NCI-H69 (cell line): ENCODE results near the gene LRRC75A.
"Not testable (repeated sequence)": the region's sequence is repeated elsewhere in the genome, so short reads cannot be mapped to it uniquely, and the experiment has no call there.

Experiments
- DNase-seq: peaks from one replicate; lab custom pipeline; 2025; lab: John Stamatoyannopoulos, UW

The LRRC75A gene

DNA sequence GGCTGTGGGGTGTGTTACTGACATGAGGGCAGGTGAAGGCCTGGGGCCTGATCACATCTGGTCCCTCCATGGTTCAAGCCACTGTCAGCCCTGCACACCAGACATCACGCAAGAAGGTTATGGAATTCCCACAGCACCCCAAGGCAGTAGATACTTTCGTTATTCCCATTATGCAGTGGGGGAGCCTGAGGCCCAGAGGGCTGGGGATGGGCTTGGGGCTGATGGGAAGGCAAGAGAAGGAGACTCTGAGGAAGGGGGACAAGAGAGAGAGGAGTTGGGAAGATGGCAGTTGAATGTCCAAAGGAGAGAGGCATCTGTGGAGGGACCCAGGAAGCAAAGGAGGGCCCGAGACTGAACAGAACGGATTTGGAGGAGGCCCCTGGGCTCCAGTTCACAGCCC, 42.0 kb downstream of the LRRC75A start:
- DNase-seq = no peak

DNA sequence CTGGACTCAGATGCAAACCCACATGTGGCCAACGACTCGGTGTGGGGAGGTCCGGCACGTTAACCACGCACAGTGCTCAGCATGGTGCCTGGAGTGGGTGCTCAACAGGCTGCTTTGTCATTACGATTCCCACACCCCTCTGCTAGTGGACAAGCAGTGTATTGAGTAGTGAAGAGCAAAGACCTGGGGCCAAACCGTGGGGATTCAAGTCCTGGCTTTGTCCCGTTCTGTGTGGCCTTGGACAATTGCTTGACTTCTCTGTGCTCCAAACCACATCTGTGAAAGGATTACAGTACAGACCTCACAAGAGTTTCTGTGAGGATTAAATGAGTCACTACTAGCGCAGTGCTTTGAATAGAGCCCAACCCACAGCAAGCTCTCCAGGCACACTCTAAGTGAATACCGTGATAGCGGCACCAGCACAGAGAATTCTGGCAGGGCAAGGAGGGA, 42.8 kb downstream of the LRRC75A start:
- no peak for DNase-seq

DNA sequence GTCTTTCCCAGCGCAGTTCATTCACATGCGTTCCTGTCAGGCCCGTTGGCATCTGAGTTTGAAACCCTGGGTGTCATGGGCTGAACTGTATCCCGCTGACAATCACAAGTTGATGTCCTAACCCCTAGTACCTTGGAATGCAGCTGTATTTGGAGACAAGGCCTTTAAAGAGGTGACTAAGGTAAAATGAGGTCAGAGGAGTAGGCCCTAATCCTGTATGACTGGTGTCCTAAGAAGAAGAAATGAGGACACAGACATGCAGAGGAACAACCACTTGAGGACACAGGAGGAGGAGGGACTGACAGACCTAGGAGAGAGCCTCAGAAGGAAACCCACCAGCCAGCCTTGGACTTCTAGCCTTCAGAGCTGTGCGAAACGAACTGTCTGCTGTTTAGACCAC, 43.5 kb downstream of the LRRC75A start:
- no peak for DNase-seq

DNA sequence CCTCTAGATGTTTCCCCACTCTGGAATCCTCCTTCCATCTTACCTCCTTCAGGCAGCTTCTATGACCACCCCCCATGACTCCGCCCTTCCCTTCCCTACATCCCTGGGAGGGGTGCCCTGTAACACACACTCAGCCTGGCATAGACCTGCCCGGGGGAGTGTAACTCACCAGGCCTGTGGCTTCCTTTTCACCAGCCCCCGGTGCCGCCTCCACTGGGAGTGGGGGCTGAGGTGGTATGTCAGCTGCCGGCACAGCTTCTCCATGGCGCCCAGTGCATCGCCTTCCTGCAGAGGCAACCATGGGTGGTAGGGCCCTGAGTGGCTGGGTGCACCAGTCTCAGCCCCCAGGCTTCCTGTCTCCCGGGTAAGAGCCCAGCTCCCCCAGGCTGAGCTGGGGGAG, 44.3 kb downstream of the LRRC75A start:
- DNase-seq = no peak

DNA sequence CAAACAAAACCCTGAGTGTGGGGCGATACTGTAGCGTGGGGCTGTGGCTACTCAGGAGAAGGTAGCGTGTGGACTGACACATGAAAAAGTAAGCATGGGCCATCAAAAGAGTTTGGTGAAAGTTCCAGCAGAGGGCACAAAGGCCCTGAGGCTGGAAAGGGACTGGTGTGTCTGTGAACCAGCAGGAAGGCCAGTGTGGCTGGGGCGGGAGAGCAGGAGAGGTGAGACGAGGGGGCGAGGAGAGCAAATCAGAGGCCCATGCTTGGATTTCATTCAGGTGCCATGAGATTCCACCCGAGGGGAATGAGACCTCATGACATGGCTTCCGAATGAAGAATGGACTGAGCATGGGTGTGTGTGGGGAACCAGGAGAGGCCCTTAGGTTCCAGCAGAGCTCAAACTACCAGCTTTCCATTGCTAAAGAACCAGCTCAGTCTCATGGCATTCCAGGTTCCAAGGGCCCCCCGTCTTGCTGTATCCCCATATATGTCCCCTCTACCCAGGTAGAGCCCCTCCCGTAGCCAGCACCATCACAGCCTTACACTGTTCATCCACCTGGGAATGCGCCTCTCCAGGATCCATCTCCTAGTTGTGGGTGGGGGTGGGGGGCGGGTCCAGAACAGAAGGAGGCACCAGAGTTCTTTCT, 45.5 kb downstream of the LRRC75A start:
- no peak for DNase-seq

DNA sequence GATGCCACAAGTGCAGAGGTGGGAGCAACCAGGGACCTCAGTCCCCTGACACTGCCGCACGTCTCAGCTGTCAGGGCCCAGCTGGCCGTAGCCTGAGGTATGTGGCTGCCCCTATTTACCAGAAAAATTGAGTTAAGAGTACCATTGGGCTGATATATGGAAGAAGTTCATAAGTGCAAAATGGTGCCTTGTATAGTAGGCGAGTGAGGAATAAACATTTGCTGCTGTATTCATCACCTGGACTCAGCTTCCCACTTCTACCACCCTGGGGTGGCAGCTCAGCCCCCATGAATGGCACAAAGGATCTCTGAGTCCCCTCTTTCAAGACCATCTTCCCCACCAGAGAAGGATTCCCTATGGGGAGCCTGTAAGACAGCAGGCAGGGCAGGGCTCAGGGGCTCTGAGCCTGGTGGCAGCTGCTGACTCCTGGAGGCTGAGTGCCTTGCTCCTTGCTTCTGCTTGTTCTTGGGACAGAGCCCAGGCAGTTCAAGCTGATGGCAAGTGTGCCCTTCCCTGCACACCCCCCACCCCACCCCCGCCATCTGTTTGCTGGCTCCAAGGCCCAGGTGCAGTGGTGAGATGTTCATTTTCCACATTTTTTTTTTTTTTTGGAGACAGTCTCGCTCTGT, 47.6 kb downstream of the LRRC75A start:
- peak; percentile 8 for DNase-seq

DNA sequence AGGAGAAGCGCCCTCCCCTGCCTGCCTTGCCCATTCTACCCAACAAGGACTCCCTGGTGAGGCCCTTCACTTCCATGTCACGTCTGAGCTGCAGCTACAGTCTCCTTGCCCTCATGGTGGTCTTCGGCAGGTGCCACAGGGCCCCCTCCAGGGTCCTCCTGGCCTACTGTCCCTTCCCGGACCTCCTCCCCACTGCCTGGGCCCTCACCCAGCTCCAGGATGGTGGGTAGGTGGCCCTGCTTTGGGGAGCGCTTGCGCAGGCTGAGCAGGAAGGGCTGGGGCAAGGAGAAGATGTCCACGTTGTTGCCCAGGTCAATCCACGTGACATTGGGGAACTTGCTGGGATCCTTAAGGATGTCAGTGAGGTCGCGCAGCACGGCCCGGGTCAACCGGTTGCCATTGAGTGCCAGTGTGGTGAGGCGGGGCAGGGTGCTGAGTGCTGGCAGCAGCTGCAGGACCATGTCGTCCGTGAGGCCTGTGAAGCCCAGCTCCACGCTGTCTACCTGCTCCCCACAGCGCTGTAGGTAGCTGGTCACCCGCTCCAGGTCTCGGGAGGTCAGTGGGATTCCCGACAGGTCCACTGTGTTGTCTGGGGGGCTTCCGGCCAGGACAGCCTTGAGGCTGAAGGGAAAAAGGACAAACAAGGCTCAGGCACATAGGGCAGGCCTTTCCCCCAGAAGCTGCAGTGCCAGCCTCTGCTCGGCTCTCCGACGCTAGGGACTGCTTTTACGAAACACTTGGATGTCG, 48.3 kb downstream of the LRRC75A start:
- DNase-seq = no peak

DNA sequence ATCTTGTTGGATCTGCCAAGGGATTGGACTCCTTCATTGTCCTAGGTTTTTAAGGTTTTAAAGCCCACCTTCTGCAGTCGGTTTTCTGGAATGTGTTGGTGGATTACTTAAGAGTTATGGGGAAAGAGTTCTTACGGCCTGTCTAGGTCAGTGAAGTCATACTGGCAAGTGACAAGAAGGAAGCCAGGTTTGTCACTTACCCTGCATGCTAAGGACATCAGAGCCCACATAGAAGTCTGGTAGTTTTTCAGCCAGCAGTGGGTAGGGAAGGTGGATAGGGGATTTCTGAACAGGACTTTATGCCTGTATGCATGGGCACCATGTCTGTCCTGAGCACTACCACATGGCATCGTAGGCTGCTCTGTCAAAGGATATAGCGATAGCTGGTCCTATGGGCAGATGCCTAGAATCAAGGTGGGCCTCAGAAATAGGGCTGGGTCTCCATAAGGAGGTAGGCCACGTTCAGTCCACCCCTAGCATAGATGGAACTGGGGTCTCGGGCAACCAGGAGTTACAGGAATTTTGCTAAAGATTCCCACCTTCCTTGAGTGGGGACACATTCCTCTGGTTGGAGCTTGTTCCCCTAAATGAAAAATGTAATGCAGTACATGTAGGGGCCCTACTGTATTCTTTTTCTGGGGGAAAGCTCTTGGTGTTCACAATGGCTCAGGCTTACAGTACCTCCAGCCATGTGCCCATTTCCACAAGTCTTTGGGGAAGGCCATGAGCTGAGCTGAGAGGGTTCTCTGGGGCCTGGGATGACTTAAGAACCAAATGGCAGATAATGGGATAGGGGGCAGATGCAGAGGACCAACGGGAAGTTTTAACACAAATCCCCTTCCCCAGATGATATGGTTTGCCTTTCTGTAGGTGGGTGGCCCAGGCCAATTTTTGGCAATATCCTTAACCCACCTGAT, 49.1 kb downstream of the LRRC75A start:
- no peak for DNase-seq

DNA sequence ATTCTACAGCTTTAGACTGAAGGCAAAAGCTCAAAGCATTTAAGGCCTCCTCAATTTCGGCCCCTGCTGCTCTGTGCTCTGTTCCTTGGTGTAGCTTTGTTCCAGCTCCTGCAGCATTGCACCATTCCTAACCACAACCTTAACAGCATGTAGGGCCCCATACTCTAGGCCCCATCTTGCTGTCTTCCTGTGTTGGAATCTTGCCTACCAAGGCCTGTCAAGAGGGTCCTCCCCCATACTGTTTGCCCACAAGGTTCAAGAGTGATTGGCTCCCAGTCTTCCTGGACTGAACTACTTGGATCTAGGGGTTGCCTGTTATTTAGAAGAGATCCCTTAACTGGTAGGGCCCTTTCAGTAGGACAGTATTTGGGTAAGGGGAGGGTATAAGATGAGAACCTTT, 49.9 kb downstream of the LRRC75A start:
- no peak for DNase-seq

DNA sequence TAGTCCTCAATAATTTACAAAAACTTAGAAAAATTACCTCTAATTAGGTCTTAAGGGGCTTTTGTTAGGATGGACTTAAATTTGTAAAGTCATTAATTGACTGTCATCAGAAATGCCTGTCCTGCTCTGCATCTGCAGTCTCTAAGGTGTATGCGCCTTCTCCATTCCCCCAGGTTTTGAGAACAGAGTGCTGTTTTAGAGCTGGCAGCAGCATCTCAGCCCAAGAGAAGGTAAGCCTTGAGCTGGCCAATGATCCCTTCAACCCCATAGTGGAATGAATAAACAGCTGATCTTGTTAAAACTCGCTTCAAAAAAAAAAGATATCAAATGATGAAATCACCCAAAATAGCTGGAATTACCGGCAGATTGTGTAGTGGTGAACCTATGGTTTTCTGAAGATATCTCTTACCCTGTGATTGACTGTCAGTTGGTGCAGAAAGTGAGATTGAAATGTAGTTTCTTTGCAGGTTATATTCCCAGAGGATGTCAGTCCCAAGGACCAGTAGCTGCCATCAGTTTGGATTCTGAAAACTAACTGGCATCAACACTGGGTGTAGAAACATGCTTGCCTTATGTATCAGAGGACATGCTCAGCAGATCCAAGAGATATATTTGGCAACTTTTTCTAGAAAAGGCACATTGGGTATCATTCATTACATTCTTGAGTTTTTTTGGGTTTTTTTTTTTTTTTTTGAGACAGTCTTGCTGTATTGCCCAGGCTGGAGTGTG, 50.9 kb downstream of the LRRC75A start:
- no peak for DNase-seq

DNA sequence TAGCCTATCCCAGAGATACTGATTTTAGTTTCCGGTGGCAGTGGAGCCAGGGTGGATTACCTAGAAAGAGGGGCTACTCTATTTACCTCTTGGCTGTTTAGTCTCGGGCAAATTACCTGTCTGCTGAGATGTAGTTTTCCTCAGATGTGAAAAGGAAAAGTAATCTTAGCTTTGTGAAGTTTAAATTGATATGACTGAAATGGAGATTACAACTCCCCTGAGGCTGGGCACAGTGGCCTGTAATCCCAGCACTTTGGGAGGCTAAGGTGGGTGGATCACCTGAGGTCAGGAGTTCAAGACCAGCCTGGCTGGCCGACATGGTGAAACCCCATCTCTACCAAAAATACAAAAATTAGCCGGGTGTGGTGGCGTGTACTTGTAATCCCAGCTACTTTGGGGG, 51.6 kb downstream of the LRRC75A start:
- not testable (repeated sequence) for DNase-seq

DNA sequence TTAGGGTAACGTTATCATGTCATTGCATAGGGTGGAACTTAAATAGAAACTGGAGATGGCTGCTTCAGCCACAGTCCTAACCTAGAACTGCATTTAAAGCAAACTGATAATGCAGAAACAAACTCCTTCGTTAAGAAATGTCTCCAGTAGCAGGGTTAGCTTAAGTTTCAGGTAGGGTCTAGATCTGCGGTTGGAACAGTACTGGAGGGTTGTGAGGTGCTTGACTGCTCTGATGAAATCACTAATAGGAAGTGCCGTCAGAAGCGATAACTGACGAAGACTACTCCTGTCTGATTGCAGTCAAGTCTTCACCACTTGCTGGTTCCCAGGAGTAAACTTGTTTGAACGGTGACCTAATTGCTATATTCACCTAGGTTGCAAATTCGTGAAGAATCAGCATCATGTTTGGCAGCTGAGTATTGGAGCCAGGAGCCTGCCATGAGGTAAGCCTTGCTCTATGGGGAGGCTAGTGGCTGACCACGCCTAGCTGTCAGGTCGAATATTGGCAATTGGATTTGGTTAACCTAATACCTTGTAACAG, 52.1 kb downstream of the LRRC75A start:
- DNase-seq = no peak

DNA sequence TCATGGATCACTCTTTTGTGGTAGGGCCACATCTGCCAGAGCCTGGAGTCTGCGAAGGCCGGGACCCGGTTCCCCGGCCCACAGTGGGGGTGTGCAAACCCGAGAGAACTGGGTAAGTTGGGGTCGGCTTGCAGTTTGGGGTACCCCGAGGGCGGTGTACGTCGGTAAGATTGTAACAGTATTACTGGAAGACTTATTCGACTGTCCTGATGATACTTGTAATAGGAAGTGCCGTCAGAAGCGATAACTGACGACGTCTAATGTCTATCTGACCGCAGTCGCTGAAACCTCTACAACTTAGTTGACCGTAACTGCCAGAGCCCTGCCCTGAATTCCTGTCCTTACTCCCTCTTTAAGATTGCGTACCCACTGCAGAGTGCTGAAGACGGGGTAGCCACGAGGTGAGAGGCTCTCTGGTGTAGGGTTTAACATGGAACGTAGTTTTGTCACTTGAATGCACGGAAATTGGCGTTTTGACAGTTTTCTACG, 52.6 kb downstream of the LRRC75A start:
- DNase-seq = peak; percentile 28

DNA sequence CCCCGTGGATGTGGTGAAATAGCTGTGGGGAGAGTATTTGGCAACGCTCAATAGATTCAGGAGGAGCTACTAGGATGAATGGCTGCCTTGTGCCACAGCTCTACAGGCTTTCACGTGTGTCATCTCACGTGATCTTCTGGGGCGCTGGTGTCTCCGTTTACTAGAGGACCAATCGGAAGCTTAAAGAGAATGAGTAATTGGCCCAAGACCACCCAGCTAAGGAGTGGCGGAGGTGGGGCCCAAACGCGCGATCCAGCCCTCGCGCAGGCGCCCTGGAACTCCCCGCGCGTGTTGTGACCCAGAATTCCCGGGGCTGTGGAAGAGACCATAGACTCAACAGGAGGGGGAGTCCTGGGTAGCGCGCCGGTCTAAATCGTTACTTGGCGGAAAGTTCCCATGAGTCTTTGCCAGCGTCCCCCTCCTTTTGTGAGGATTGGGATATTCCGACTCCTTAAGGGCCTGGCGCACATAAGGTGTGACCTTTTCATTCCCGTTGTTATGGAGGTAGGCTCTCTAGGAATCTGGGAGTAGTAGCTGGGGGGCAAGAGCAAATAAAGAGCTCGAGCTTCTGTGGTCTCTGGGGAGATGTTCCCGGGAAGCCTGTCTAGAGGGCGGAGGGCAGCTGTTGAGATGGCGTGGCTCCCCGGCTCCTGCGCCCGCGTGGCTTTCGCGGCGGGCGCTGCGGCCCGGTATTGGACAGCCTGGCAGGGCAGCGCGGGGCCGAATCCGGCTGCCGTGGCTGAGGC, 53.3 kb downstream of the LRRC75A start:
- DNase-seq = peak; percentile 98

DNA sequence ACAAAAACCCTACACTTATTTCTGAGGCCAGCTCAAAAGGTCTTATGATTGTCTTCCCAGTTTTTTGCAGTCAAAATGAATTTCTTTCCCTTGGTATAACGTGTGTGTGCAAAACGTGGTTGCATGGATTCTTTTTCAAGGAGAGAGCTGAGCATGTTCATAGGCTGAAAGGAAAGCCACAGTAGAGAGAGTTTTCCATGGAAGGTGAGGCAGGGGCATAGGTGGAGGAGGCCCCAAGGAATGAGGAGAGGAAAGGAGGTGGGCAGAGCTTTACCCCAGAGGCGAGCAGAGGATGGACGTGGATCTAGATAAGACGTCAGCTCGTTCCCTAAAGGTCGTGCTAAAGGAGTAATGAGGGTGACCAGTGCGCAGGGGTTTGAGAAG, 53.8 kb downstream of the LRRC75A start:
- no peak for DNase-seq

DNA sequence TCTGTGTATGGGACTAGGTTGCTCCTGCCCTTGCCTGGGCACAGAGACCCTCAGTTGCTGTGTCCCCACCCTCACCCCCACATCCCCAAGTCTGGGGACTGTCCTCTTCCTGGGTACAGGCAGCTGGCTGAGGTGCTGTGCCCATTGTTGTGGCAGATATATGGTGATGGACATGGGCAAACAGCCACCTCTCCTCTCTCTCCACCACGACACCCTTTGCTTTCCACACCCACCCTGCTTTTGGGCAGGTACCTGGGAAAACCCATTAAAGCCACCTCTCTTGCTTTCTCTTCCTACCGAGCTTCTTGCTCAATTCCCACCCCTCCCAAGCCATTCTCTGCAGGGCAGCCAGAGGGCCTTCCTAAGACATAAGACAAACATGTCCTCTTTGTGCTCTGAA, 54.9 kb downstream of the LRRC75A start:
- no peak for DNase-seq

DNA sequence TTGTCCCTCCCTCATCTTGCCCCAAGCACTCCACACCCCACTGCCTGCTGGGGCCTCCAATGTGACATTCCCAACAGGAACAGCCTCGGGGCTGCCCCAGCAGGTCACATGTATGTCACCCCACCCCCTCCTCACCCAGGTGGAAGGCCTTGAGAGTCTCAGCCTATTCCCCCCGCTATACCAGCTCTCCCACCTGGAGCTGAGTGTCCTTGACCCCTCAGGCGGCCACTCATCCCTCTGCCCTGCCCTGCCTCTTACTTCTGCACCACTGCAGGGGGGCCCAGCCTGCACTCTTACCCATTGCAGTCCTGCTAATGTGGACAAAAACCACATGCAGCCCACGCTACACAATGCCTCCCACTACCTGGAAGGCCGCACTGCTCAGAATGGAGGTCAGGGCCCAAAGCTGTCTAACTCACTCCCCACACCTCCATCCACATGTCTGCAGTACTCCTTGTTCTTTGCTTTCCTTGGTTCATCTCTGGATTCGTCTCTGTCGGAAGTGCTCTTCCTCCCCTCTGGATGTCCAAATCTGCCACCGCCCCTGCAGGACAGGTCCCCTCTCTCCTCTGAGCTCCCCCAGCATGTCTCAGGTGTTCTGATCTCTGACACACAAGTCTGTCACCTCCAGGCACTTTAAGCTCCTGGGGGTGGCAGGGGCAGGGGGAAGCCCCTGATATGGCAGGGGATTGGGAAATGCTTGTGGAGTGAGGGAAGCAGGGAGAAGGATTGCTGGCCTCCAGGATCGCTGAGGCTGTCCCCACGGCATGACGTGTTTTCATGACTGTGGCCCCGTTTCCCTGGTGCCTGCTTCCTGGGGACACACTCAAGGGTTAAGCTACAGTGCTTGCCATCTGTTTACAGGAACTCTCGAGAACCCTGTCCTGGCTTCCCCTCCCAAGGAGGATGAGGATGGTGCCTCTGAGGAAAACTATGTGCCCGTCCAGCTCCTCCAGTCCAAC, 55.8 kb downstream of the LRRC75A start:
- no peak for DNase-seq

DNA sequence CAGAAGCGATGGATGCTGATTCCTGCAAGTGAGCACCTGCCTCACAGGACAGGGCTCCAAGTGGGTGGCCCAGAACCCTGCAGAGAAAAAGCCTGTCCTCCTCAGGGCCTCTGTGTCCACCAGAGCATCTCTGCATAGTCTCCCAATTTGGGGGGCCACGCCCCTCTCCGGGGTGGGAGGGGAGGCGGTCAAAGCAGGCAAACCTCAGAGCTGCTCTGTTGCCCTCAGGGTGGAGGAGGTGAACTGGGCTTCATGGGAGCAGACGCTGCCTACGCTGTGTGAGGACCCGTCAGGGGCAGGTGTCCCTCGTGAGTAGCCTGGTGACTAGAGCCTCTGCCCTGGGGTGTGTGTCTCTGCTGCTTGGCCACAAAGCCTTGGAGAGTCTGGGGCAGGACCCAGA, 57.3 kb downstream of the LRRC75A start:
- DNase-seq = no peak

DNA sequence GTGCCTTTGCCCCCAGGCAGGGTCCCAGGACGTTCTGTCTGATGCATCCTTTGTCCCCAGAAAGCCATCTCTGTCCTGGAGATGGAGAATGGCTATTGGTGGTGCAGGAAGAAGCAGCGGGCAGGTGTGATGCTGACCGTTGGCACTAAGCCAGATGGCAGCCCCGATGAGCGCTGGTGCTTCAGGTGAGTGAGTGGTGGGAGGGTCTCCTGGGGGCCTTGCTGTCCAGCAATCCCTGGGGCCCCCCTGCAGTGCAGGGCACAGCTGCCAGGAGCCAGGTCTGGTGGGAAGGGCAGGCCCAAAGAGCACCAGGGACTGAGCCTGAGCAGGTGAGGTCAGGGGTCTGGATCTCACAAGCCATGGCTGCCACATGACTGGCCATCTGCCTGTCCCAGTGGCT, 58.5 kb downstream of the LRRC75A start:
- no peak for DNase-seq
